Prostate gland (tissue), 2 donors: ENCODE data around the gene ADGRL2. TPM values are rescaled to one million over a fixed set of nuclear protein-coding genes. Genes with fewer than 3 reads are reported as not detected.

Experiments used
- DNase-seq: peaks from one replicate; pipeline ENCODE4 v3.0.0-alpha.2; 2019; ENCODE audit warnings: low spot score
- H3K27ac ChIP-seq, 2 donors: fragments of 200-600 bp; sonication (generic); 2 replicates each; pipeline ENCODE4 v1.5.1; 2017 to 2019
- H3K27me3 ChIP-seq: fragments of 200-600 bp; sonication (generic); replicated peaks from 2 replicates; pipeline ENCODE4 v1.5.1; 2019; ENCODE audit not compliant: insufficient read depth
- H3K36me3 ChIP-seq, 2 donors: fragments of 200-600 bp; sonication (generic); 1 replicate in 1 of 2; 2 replicates in 1 of 2; pipeline versions ENCODE4 v1.5.1 to v1.8.1; 2017 to 2019
- H3K4me1 ChIP-seq: fragments of 200-600 bp; sonication (generic); replicated peaks from 2 replicates; pipeline ENCODE4 v1.5.1; 2019
- H3K4me3 ChIP-seq, 2 donors: fragments of 200-600 bp; sonication (generic); 2 replicates each; pipeline ENCODE4 v1.5.1; 2017 to 2019
- H3K9me3 ChIP-seq: fragments of 200-600 bp; sonication (generic); 2 replicates; pipeline ENCODE4 v1.5.1; 2017
- CTCF ChIP-seq, 4 experiments: fragments of 200-600 bp in 2 of 4; fragments of 450-650 bp in 2 of 4; sonication (generic) in 2 of 4; IDR thresholded peaks; 1 replicate in 3 of 4; 2 replicates in 1 of 4; pipeline ENCODE4 v1.5.1; 2016 to 2019; ENCODE audit warnings: antibody characterized with exemption in 4 of 4, mild to moderate bottlenecking in 2 of 4, moderate library complexity in 2 of 4
- POLR2A ChIP-seq: fragments of 450-650 bp; IDR thresholded peaks from one replicate; pipeline ENCODE4 v1.6.1; 2016; ENCODE audit warnings: antibody characterized with exemption, mild to moderate bottlenecking
- POLR2AphosphoS5 ChIP-seq: sonication (generic); formaldehyde crosslinking; IDR thresholded peaks from one replicate; pipeline ENCODE4 v1.6.1; 2017; ENCODE audit warnings: antibody characterized with exemption
- WGBS: methylation state at CpG from one replicate; pipeline ENCODE4 v1.1.5; 2018; 5-methylcytosine and 5-hydroxymethylcytosine counted together
- intact Hi-C: fragments of 100-400 bp; cut with DNase I; formaldehyde crosslinking; loops from one replicate; pipeline ENCODE4 v1.14.2; 2022
- total RNA-seq, 2 donors: library from RNA; depleted of rRNA; stranded (reverse); fragments of >200 nt; gene quantifications; one replicate each; pipeline ENCODE4 v1.1.0, GENCODE V29; 2016

The ADGRL2 gene
- total RNA-seq, 2 donors from 2014 or later, result 34.0 to 54.0 TPM

DNA sequence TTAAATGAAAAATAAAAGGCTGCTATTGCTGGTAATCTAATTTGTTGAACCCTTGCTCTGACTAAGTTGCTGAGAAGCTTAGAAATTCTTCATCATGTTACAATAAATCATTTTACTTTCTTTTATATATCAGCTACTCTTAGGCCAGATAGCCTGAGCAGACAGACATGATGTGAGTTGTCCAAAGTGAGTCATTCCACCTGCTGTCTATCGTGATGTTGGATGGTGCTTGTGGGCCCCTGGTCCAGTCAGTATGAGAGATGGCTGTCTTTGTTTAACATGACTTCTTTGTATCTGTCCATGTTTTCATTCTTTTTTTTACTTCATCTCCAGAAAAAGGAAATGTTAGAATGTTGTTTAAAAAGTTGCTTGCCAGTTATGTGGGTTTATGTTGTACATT lies 188.8 kb downstream of the ADGRL2 start:
- H3K9me3 ChIP-seq, result no peaks in the 10 kb centered on the region
- H3K4me3 ChIP-seq, result no peak overlapping the region
- H3K36me3 ChIP-seq, result peaks cover 0 to 7% of the 10 kb centered on the region in 2 donors
- WGBS, result 82% methylated on average over 1 of the region's 1 CpG
- no peak for TF ChIP-seq CTCF (IDR thresholded peaks at IDR 0.05)
- no peak for TF ChIP-seq POLR2A
- no peak for TF ChIP-seq POLR2AphosphoS5
- no peak for DNase-seq
- intact Hi-C loops, result no loop called here
- H3K27ac ChIP-seq, result no peak overlapping the region
- H3K27me3 ChIP-seq, result no peaks in the 10 kb centered on the region
- no peaks in the 10 kb centered on the region for H3K4me1 ChIP-seq

DNA sequence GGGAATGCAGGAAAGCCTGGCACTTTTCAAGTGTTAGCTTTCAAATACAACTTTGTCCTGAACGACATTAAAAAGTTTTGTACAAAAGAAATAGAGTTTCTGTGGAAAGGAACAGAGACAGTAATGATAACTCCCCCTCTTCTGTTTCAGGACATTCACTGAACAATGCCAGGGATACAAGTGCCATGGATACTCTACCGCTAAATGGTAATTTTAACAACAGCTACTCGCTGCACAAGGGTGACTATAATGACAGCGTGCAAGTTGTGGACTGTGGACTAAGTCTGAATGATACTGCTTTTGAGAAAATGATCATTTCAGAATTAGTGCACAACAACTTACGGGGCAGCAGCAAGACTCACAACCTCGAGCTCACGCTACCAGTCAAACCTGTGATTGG lies 189.5 kb downstream of the ADGRL2 start:
- no peak overlapping the region for H3K4me3 ChIP-seq
- peaks cover 0 to 7% of the 10 kb centered on the region in 2 donors for H3K36me3 ChIP-seq
- no peak for TF ChIP-seq CTCF (IDR thresholded peaks at IDR 0.05)
- TF ChIP-seq POLR2AphosphoS5, result no peak
- TF ChIP-seq POLR2A, result no peak
- H3K4me1 ChIP-seq, result no peaks in the 10 kb centered on the region
- no peak overlapping the region for H3K27ac ChIP-seq
- 94% methylated on average over 7 of the region's 7 CpGs for WGBS
- no peak for DNase-seq
- H3K27me3 ChIP-seq, result no peaks in the 10 kb centered on the region
- no peaks in the 10 kb centered on the region for H3K9me3 ChIP-seq
- intact Hi-C loops, result no loop called here

GRCh38 chr1:81998165-81998564 lies 197.4 kb downstream of the ADGRL2 start:
- H3K27me3 ChIP-seq, result no peaks in the 10 kb centered on the region
- no peaks in the 10 kb centered on the region for H3K36me3 ChIP-seq
- H3K4me1 ChIP-seq, result no peaks in the 10 kb centered on the region
- no peaks in the 10 kb centered on the region for H3K9me3 ChIP-seq
- intact Hi-C loops, result no loop called here
- no peak overlapping the region for H3K4me3 ChIP-seq
- WGBS, result 5% methylated on average over 4 of the region's 4 CpGs
- TF ChIP-seq POLR2A (no peak), POLR2AphosphoS5 (peak; percentile 19)
- no peak overlapping the region for H3K27ac ChIP-seq
- peak; percentile 53 for DNase-seq

DNA sequence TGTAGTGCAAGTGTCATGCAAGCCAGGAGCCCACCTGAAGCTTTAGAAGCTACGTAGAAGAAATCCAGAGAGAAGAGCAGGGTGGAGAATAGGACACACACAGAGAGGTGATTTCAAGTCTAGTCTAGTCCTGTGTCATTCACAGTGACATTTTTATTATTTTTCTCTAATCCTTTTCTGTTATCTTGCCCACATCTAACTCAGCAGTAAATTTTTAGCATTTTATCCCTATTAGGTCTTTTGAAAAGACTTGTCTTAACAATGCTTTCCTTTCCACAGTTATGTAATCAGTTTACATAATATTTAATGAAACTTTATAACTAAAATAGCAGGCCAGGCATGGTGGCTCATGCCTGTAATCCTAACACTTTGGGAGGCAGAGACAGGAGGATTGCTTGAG lies 198.6 kb downstream of the ADGRL2 start:
- Histone ChIP-seq H3K27me3 (no peaks in the 10 kb centered on the region), H3K27ac (peak overlapping the region in 1 of 2 donors; percentile 11), H3K4me1 (no peaks in the 10 kb centered on the region), H3K4me3 (no peak overlapping the region), H3K9me3 (no peaks in the 10 kb centered on the region), H3K36me3 (no peaks in the 10 kb centered on the region)
- WGBS, result 37% methylated on average over 1 of the region's 1 CpG
- TF ChIP-seq POLR2AphosphoS5, result peak; percentile 58
- no peak for TF ChIP-seq POLR2A
- no peak for TF ChIP-seq CTCF (IDR thresholded peaks at IDR 0.05)
- intact Hi-C loops, result no loop called here
- no peak for DNase-seq

DNA sequence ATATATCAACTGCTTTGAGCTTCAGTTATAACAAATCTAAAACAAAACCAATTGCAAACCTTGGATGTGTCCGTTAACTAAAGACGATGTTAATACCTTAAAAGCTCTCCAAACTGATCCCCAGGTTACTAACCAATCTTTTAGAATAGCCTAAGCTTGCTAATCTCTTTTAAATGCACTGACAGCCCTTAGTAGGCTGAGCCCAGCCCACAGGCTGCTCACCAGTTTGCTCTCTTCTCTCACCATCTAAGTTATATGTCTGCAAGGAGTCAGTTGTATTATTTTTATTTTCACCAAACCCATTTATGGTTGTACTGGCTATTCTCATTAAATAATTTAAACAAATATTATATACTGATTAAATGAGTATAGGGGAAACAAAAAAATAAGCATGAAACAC lies 199.5 kb downstream of the ADGRL2 start:
- Histone ChIP-seq H3K4me1 (no peaks in the 10 kb centered on the region), H3K27ac (no peak overlapping the region), H3K27me3 (no peaks in the 10 kb centered on the region), H3K4me3 (no peak overlapping the region), H3K9me3 (no peaks in the 10 kb centered on the region), H3K36me3 (no peaks in the 10 kb centered on the region)
- TF ChIP-seq CTCF (IDR thresholded peaks at IDR 0.05), result no peak
- no peak for TF ChIP-seq POLR2A
- TF ChIP-seq POLR2AphosphoS5, result no peak
- 92% methylated on average over 2 of the region's 2 CpGs for WGBS
- intact Hi-C loops, result no loop called here
- no peak for DNase-seq
